ENCODE measurements around the gene TMEM176A. TPM values are rescaled to one million over a fixed set of nuclear protein-coding genes. Genes with fewer than 3 reads are reported as not detected.

Gene TMEM176A
- total RNA-seq, 1 donor from 2014 or later: not detected

GRCh38 chr7:150845421-150845861, 44.9 kb downstream of the TMEM176A start:
- Mint-ChIP-seq H3K4me3 (no peak overlapping the region), H3K4me1 (no peaks in the 10 kb centered on the region), H3K27me3 (peaks cover 9% of the 10 kb centered on the region), H3K27ac (no peak overlapping the region), H3K36me3 (ENCODE audit: low read depth) (no peaks in the 10 kb centered on the region), H3K9me3 (no peaks in the 10 kb centered on the region)
- POLR2A ChIA-PET: no interaction called here
- CTCF ChIA-PET: no interaction called here
- intact Hi-C loops (cut with micrococcal nuclease): no loop called here
- DNase-seq: no peak
- ATAC-seq (ENCODE audit: low read depth): no peak
- no peak for TF ChIP-seq CTCF (IDR thresholded peaks at IDR 0.05)

- no peaks in the 10 kb centered on the region for H3K36me3 Mint-ChIP-seq (ENCODE audit: low read depth)
- no peak overlapping the region for H3K4me3 Mint-ChIP-seq
- TF ChIP-seq CTCF (IDR thresholded peaks at IDR 0.05): no peak
- H3K4me1 Mint-ChIP-seq: no peaks in the 10 kb centered on the region
- no peak overlapping the region for H3K27ac Mint-ChIP-seq
- no peak for ATAC-seq (ENCODE audit: low read depth)
- intact Hi-C loops (cut with micrococcal nuclease): no loop called here
- CTCF ChIA-PET: no interaction called here
- no peak for DNase-seq
- POLR2A ChIA-PET: no interaction called here
- no peaks in the 10 kb centered on the region for H3K9me3 Mint-ChIP-seq
- peaks cover 13% of the 10 kb centered on the region for H3K27me3 Mint-ChIP-seq
Measured at GRCh38 chr7:150846291-150847115, 45.9 kb downstream of the TMEM176A start.

- CTCF ChIA-PET: no interaction called here
- intact Hi-C loops (cut with micrococcal nuclease): no loop called here
- no peak for ATAC-seq (ENCODE audit: low read depth)
- H3K9me3 Mint-ChIP-seq: no peaks in the 10 kb centered on the region
- H3K4me1 Mint-ChIP-seq: no peaks in the 10 kb centered on the region
- H3K4me3 Mint-ChIP-seq: no peak overlapping the region
- DNase-seq: no peak
- H3K27ac Mint-ChIP-seq: no peak overlapping the region
- POLR2A ChIA-PET: no interaction called here
- no peak for TF ChIP-seq CTCF (IDR thresholded peaks at IDR 0.05)
- peaks cover 20% of the 10 kb centered on the region for H3K27me3 Mint-ChIP-seq
- no peaks in the 10 kb centered on the region for H3K36me3 Mint-ChIP-seq (ENCODE audit: low read depth)
Measured at GRCh38 chr7:150847536-150847935, 47.0 kb downstream of the TMEM176A start.

GRCh38 chr7:150848111-150848510, 47.5 kb downstream of the TMEM176A start:
- Mint-ChIP-seq H3K9me3 (no peaks in the 10 kb centered on the region), H3K4me3 (no peak overlapping the region), H3K4me1 (no peaks in the 10 kb centered on the region), H3K36me3 (ENCODE audit: low read depth) (no peaks in the 10 kb centered on the region), H3K27ac (no peak overlapping the region), H3K27me3 (peaks cover 22% of the 10 kb centered on the region)
- ATAC-seq (ENCODE audit: low read depth) (no peak), DNase-seq (no peak)
- TF ChIP-seq CTCF (IDR thresholded peaks at IDR 0.05): no peak
- intact Hi-C loops (cut with micrococcal nuclease): no loop called here
- ChIA-PET POLR2A (no interaction called here), CTCF (no interaction called here)

- H3K27me3 Mint-ChIP-seq: peaks cover 23% of the 10 kb centered on the region
- H3K4me3 Mint-ChIP-seq: no peak overlapping the region
- ChIA-PET POLR2A (no interaction called here), CTCF (no interaction called here)
- H3K27ac Mint-ChIP-seq: no peak overlapping the region
- DNase-seq: no peak
- no peaks in the 10 kb centered on the region for H3K4me1 Mint-ChIP-seq
- no peaks in the 10 kb centered on the region for H3K36me3 Mint-ChIP-seq (ENCODE audit: low read depth)
- H3K9me3 Mint-ChIP-seq: no peaks in the 10 kb centered on the region
- intact Hi-C loops (cut with micrococcal nuclease): no loop called here
- no peak for TF ChIP-seq CTCF (IDR thresholded peaks at IDR 0.05)
- ATAC-seq (ENCODE audit: low read depth): no peak
Measured at GRCh38 chr7:150848561-150849115, 48.1 kb downstream of the TMEM176A start.
